NCI-H524 (cell line): ENCODE measurements around the gene MUC7.
A peak's percentile ranks its signal among the peaks of the same experiment; 100 is the strongest.
"Not testable (repeated sequence)": the region's sequence is repeated elsewhere in the genome, so short reads cannot be mapped to it uniquely, and the experiment has no call there.

ENCODE experiments used
- DNase-seq, 2 experiments: peaks; one replicate each; lab custom pipeline; 2025; lab: John Stamatoyannopoulos, UW

The MUC7 gene

DNA sequence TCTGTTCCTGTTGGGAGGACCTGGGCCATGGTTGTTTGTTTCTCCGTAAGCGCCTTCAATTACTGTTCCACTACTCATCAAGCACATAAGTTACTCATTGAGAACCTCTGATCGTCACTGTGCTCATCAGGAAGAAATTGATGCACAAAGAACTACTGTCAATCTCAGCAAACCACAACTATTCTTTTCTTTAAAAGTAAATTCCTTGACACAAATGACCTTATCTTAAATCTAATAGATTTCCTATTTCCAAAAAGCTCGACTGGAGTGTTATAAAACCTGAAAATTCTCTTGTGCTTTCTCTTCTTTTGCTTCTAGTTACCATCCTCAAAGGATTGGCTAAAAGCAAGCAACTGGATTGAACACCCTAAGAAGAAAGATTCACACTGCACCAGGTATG, at the start of gene MUC7:
Gene MUC7 (plus strand): TSS at position 301 of the 400 bp plus-strand sequence. CDS start 1,825 bp downstream, outside the sequence.
- no peak for DNase-seq

DNA sequence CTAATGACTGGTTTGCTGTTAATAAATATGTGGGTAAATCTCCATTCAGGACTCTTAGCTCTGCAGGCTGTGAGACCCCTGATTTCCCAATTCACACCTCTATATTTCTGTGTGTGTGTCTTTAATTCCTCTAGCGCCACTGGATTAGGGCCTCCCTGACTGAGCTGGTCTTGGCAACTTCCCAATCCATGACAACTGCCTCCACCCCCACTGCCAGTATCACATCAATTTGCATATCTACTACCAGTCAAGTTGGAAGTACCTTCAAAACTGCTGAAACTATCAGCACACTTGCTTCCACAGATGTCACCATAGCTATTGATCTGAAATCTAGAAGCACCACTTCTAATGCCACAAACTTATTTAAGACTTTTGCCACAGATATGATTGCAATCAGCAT, 46.7 kb upstream of the MUC7 start:
- peak in 1 of 2 experiments; percentile 6 for DNase-seq

DNA sequence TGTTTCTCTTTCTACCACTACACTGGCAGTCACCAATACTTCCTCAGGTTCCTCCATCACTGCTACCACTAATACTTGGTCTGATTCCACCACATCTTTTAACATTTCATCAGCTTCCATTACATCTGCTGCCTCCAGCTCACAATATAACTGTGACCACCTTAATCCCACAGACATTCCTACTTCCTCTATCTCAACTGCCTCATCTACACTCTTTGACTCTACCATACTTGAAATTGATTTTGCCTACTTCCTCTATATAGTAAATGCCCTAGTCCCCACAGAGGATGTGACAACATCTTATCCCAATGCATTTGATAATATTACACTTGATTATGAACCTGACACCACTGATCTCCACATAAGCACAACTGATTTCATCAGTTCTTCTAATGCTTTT, 45.2 kb upstream of the MUC7 start:
- no peak for DNase-seq

DNA sequence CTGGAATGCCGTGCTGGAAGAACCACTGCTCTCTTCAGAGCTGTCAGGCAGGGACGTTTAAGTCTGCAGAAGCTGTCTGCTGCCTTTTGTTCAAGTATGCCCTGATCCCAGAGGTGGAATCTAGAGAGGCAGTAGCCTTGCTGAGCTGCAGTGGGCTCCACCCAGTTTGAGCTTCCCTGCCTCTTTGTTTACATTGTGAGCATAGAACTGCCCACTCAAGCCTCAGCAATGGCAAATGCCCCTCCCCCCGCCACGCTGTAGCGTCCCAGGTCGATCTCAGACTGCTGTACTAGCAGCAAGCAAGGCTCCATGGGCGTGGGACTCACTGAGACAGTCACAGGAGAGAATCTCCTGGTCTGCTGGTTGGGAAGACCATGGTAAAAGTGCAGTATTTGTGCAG, 34.8 kb upstream of the MUC7 start:
- no peak for DNase-seq

- DNase-seq: no peak
These were observed 29.5 kb upstream of the MUC7 start for GRCh38 chr4:70442474-70442873.

GRCh38 chr4:70443329-70443728, 28.7 kb upstream of the MUC7 start:
- DNase-seq: no peak

- DNase-seq: no peak
These were observed 22.8 kb upstream of the MUC7 start for GRCh38 chr4:70449220-70449619.

DNA sequence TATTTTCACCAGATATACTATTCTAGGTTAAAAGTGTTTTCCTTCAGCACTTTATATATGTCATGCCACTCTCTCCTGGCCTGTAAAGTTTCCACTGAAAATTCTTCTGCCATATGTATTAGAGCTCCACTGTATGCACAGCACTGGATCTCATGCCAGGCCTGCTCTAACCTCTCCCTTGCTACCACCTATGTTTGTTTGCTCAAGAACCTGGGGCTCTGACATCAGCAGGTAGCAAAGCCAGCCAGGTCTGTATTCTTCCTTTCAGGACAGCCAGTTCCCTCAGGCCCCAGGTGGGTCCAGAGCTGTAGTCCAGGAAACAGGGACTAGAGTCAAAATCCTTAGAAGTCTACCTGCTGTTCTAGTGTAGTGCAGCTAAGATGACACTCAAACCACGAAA, 19.1 kb upstream of the MUC7 start:
- no peak for DNase-seq

GRCh38 chr4:70463335-70463734, 8.7 kb upstream of the MUC7 start:
- no peak for DNase-seq

GRCh38 chr4:70473679-70474078, 1.7 kb downstream of the MUC7 start:
- no peak for DNase-seq

DNA sequence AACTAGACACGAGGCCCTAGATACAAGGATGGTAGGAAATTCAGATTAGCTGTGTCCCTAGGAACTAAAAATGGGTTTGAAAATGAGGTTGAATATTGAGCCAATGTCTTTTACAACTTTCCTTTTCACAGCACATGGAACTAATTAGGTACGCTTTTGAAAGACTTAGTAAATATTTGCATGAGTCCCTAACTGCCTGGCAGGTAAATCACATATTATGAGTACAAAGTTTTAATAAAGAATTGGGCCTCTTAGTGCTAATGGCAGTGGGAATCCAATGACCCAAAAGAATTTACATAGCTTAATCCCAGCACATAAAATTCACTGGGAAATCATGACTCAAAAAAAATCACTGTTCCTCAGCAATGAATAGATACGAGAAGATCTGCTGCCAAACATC, 16.8 kb downstream of the MUC7 start:
- DNase-seq: no peak

DNA sequence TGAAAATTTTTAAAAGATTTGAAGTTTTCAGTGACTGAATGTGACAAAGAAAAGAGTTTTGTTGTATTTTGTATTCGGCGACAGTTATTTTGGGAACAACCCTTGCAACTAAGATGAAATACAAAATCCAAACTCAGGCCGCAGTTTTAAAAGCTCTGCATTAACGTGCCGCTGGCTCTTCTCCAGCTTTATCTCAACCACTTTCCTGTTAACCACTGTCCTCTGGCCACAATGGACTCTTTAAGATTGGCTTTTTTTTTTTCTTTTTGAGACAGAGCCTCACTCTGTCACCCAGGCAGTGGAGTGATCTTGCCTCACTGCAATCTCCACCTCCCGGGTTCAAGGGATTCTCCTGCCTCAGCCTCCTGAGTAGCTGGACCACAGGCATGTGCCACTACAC, 24.2 kb downstream of the MUC7 start:
- no peak for DNase-seq

DNA sequence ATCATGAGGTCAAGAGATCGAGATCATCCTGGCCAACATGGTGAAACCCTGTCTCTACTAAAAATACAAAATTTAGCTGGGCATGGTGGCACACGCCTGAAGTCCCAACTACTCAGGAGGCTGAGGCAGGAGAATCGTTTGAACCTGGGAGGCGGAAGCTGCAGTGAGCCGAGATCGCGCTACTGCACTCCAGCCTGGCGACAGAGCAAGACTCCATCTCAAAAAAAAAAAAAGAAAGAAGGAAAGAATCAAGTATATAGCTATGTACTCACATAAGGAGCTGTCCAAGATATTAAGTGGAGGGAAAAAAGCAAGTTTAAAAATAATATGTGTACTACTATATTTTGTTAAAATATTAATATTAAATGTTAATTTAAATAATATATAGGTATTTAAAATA, 29.8 kb downstream of the MUC7 start:
- not testable (repeated sequence) for DNase-seq

GRCh38 chr4:70504733-70505132, 32.7 kb downstream of the MUC7 start:
- DNase-seq: no peak

GRCh38 chr4:70505151-70505748, 33.3 kb downstream of the MUC7 start:
- peak in 1 of 2 experiments; percentile 45 for DNase-seq

- no peak for DNase-seq
These were observed 36.8 kb downstream of the MUC7 start for GRCh38 chr4:70508801-70509200.

GRCh38 chr4:70511365-70511764, 39.4 kb downstream of the MUC7 start:
- no peak for DNase-seq

GRCh38 chr4:70515367-70516250, 43.6 kb downstream of the MUC7 start:
- DNase-seq: no peak

GRCh38 chr4:70518269-70518668, 46.3 kb downstream of the MUC7 start, which contains the start of gene AMTN:
TSS of gene AMTN (plus strand) at chr4:70518569. CDS start at chr4:70518778, 209 bp downstream.
- no peak for DNase-seq

DNA sequence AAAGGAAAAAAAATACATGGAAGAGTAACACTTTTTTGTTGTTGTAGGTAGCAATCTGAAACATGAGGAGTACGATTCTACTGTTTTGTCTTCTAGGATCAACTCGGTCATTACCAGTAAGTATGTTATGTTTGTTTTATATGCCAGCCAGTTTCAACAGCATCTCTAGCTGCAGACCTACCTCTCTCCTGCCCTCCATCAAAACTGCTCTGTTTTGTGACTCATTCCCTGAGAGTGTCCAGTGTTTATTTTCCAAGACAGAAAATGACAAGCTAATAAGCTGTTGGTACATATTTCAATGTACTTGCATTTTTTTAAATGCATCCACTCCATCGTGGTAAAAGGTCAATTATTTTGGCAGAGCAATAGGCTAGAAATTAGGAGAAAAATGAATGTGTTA, 46.7 kb downstream of the MUC7 start:
- DNase-seq: no peak

DNA sequence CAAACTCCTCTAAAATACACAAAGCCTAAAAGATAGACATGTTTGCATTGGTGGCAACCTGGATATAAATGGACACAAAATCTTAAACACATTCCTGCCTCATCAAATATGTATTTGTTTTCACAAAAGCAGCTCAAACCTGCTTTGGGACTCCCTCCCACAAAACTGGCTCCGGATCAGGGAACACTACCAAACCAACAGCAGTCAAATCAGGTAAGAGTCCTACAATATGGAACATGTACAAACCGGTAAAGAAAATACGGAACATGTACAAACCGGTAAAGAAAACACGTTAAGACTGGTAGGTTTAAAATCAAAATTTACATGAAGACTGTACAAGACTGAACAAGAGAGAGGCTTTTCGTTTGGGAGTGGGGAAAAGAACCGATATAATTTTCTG, 50.6 kb downstream of the MUC7 start:
- DNase-seq: no peak

- DNase-seq: no peak
These were observed 59.0 kb downstream of the MUC7 start for GRCh38 chr4:70530997-70531396.

GRCh38 chr4:70531981-70532380, 60.0 kb downstream of the MUC7 start:
- DNase-seq: peak in 1 of 2 experiments; percentile 10
